Activated CD8-positive, alpha-beta T cell treated with anti-CD3 and anti-CD28 coated beads, Interleukin-2, amount 10 ng/mL, durations not matched to agents 7 days and 5 days (primary cell): ENCODE results near the gene GBF1. TPM values are rescaled to one million over a fixed set of nuclear protein-coding genes. Genes with fewer than 3 reads are reported as not detected.

Source experiments
- ATAC-seq: fragments of 150-1000 bp; cut with Tn5 transposase; one replicate; pipeline ENCODE4 v1.10.0; 2021; ENCODE audit warnings: moderate library complexity
- CTCF ChIA-PET: fragments of 350-600 bp; sonication (Branson Sonifier 250); formaldehyde crosslinking; loops from one replicate; lab custom pipeline; 2021; ENCODE audit warnings: antibody characterized with exemption; lab: Charles Lee
- POLR2A ChIA-PET: fragments of 350-600 bp; sonication (Branson Sonifier 250); formaldehyde crosslinking; loops from one replicate; lab custom pipeline; 2021; ENCODE audit warnings: antibody characterized with exemption; lab: Charles Lee
- DNase-seq: peaks from one replicate; pipeline ENCODE4 v3.0.0-alpha.2; 2020
- H3K27ac Mint-ChIP-seq: one replicate; pipeline ENCODE4 v1.8.0; 2021; ENCODE audit warnings: mild to moderate bottlenecking, mixed read lengths
- H3K27me3 Mint-ChIP-seq: one replicate; pipeline ENCODE4 v1.8.0; 2021; ENCODE audit warnings: low read depth, mixed read lengths
- H3K36me3 Mint-ChIP-seq: one replicate; pipeline ENCODE4 v1.8.0; 2021; ENCODE audit warnings: low read depth, mixed read lengths
- H3K4me1 Mint-ChIP-seq: one replicate; pipeline ENCODE4 v1.8.0; 2021; ENCODE audit warnings: low read depth, mixed read lengths
- H3K4me3 Mint-ChIP-seq: one replicate; pipeline ENCODE4 v1.8.0; 2021; ENCODE audit warnings: mild to moderate bottlenecking, mixed read lengths
- H3K9me3 Mint-ChIP-seq: one replicate; pipeline ENCODE4 v1.8.0; 2022; ENCODE audit warnings: mixed read lengths; ENCODE audit not compliant: insufficient read depth
- total RNA-seq, 2 experiments: library from RNA; stranded (reverse); gene quantifications; one replicate each; pipeline ENCODE4 v1.2.3, GENCODE V29; 2021

The GBF1 gene
- total RNA-seq, 2 experiments from 2014 or later = 39.8 to 42.9 TPM

- H3K36me3 Mint-ChIP-seq = no peaks in the 10 kb centered on the region
- no peaks in the 10 kb centered on the region for H3K9me3 Mint-ChIP-seq
- ATAC-seq (no peak), DNase-seq (no peak)
- POLR2A ChIA-PET = no interaction called here
- no peak overlapping the region for H3K4me3 Mint-ChIP-seq
- H3K4me1 Mint-ChIP-seq = peaks cover 13% of the 10 kb centered on the region
- CTCF ChIA-PET = interaction anchor here (0.7 to 23.0 kb wide), 8 partner anchors 12 to 349 kb away, joined by 3 to 742 read pairs (median 3); no protein-coding TSS in a partner anchor
- H3K27ac Mint-ChIP-seq = no peak overlapping the region
- H3K27me3 Mint-ChIP-seq = peaks cover 62% of the 10 kb centered on the region
Observed at GRCh38 chr10:102234888-102235597, 10.3 kb upstream of the GBF1 start.

GRCh38 chr10:102235598-102235920, 9.8 kb upstream of the GBF1 start:
- DNase-seq = no peak
- no peaks in the 10 kb centered on the region for H3K36me3 Mint-ChIP-seq
- H3K4me3 Mint-ChIP-seq = no peak overlapping the region
- POLR2A ChIA-PET = no interaction called here
- no peak overlapping the region for H3K27ac Mint-ChIP-seq
- peaks cover 65% of the 10 kb centered on the region for H3K27me3 Mint-ChIP-seq
- ATAC-seq = no peak
- no peaks in the 10 kb centered on the region for H3K9me3 Mint-ChIP-seq
- peaks cover 13% of the 10 kb centered on the region for H3K4me1 Mint-ChIP-seq
- CTCF ChIA-PET = interaction anchor here (0.7 to 23.0 kb wide), 4 partner anchors 46 to 164 kb away, joined by 3 to 742 read pairs (median 8); no protein-coding TSS in a partner anchor

GRCh38 chr10:102236006-102236405, 9.3 kb upstream of the GBF1 start:
- Mint-ChIP-seq H3K4me3 (no peak overlapping the region), H3K27me3 (peaks cover 68% of the 10 kb centered on the region), H3K36me3 (no peaks in the 10 kb centered on the region), H3K9me3 (no peaks in the 10 kb centered on the region), H3K4me1 (peaks cover 15% of the 10 kb centered on the region), H3K27ac (no peak overlapping the region)
- no peak for DNase-seq
- ATAC-seq = no peak
- POLR2A ChIA-PET = interaction anchor here (1.5 kb wide), 1 partner anchor 9 kb away, joined by 5 read pairs; the partner anchor contains the start of gene GBF1
- CTCF ChIA-PET = interaction anchor here (0.7 to 23.0 kb wide), 3 partner anchors 66 to 163 kb away, joined by 3 to 742 read pairs (median 6); no protein-coding TSS in a partner anchor

DNA sequence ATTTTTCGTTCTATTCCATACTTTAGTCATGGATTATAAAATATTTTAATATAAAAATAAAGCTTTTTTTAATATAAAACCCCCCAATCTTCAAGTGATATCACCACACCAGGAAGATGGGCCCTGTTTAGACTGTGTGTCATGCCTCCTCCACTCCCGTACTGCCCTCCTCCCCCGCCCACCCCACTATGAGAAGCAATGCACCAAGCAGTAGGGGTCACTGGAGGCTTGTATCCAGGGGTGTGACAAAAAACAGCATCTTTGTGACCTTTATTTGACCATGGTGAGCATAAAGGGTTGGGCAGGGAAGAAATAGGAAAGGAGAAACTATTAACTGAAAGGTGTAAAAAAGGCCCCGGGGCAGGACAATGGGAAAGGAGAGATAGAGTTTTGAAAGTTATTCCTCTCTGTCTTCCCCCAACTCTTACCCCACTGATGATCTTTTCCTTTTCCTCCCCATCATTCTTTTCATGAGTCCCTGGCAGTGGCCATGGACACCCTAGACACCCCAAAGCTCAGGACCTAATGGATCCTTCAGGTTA, 7.5 kb upstream of the GBF1 start:
- no peak for DNase-seq
- no peaks in the 10 kb centered on the region for H3K36me3 Mint-ChIP-seq
- H3K4me1 Mint-ChIP-seq = peaks cover 15% of the 10 kb centered on the region
- H3K4me3 Mint-ChIP-seq = no peak overlapping the region
- H3K27ac Mint-ChIP-seq = no peak overlapping the region
- peaks cover 71% of the 10 kb centered on the region for H3K27me3 Mint-ChIP-seq
- ATAC-seq = no peak
- ChIA-PET CTCF (interaction anchor here (0.7 to 23.0 kb wide), 4 partner anchors 7 to 162 kb away, joined by 3 to 742 read pairs (median 34); no protein-coding TSS in a partner anchor), POLR2A (interaction anchor here (1.5 kb wide), 1 partner anchor 7 kb away, joined by 5 read pairs; the partner anchor contains the start of gene GBF1)
- H3K9me3 Mint-ChIP-seq = no peaks in the 10 kb centered on the region

GRCh38 chr10:102240467-102241031, 4.8 kb upstream of the GBF1 start:
- CTCF ChIA-PET = interaction anchor here (1.1 to 23.0 kb wide), 5 partner anchors 9 to 153 kb away, joined by 5 to 742 read pairs (median 8); no protein-coding TSS in a partner anchor
- Mint-ChIP-seq H3K4me3 (peak overlapping the region; percentile 32), H3K36me3 (no peaks in the 10 kb centered on the region), H3K9me3 (no peaks in the 10 kb centered on the region), H3K27ac (no peak overlapping the region), H3K4me1 (peaks cover 24% of the 10 kb centered on the region), H3K27me3 (peaks cover 57% of the 10 kb centered on the region)
- POLR2A ChIA-PET = interaction anchor here (2.1 kb wide), 1 partner anchor 154 kb away, joined by 7 read pairs; the partner anchor contains the start of gene NFKB2
- ATAC-seq = no peak
- no peak for DNase-seq

GRCh38 chr10:102241032-102241443, 4.3 kb upstream of the GBF1 start:
- DNase-seq (no peak), ATAC-seq (no peak)
- Mint-ChIP-seq H3K27ac (no peak overlapping the region), H3K27me3 (peaks cover 52% of the 10 kb centered on the region), H3K4me3 (peak overlapping the region; percentile 55), H3K4me1 (peaks cover 24% of the 10 kb centered on the region), H3K9me3 (no peaks in the 10 kb centered on the region), H3K36me3 (no peaks in the 10 kb centered on the region)
- ChIA-PET CTCF (interaction anchor here (0.6 to 4.0 kb wide), 6 partner anchors 10 to 153 kb away, joined by 3 to 63 read pairs (median 5); no protein-coding TSS in a partner anchor), POLR2A (interaction anchor here (2.1 kb wide), 1 partner anchor 154 kb away, joined by 7 read pairs; the partner anchor contains the start of gene NFKB2)

GRCh38 chr10:102241444-102242117, 3.8 kb upstream of the GBF1 start, which contains the start of gene PITX3:
Gene PITX3 (minus strand): TSS chr10:102241512. CDS start chr10:102232080, 9,432 bp downstream.
- Mint-ChIP-seq H3K4me3 (peak within 1 kb of the TSS; percentile 68), H3K27ac (no peak within 1 kb of the TSS), H3K9me3 (no peaks in the 10 kb centered on the region), H3K36me3 (peaks cover 3% of the 10 kb centered on the region), H3K4me1 (peaks cover 30% of the 10 kb centered on the region), H3K27me3 (peaks cover 48% of the 10 kb centered on the region)
- CTCF ChIA-PET = interaction anchor here (0.6 to 4.0 kb wide), 6 partner anchors 10 to 152 kb away, joined by 3 to 63 read pairs (median 5); no protein-coding TSS in a partner anchor
- ATAC-seq = peak; percentile 60
- POLR2A ChIA-PET = interaction anchor here (2.1 kb wide), 1 partner anchor 153 kb away, joined by 7 read pairs; the partner anchor contains the start of gene NFKB2
- DNase-seq = peak; percentile 92

- ATAC-seq (no peak), DNase-seq (no peak)
- Mint-ChIP-seq H3K9me3 (no peaks in the 10 kb centered on the region), H3K4me1 (peaks cover 35% of the 10 kb centered on the region), H3K4me3 (peak overlapping the region; percentile 68), H3K27me3 (peaks cover 43% of the 10 kb centered on the region), H3K36me3 (peaks cover 3% of the 10 kb centered on the region), H3K27ac (no peak overlapping the region)
- ChIA-PET CTCF (interaction anchor here (4.0 to 9.0 kb wide), 2 partner anchors 11 kb away, joined by 63 to 113 read pairs; no protein-coding TSS in a partner anchor), POLR2A (no interaction called here)
Observed at GRCh38 chr10:102242118-102242485, 3.2 kb upstream of the GBF1 start.

- peaks cover 7% of the 10 kb centered on the region for H3K36me3 Mint-ChIP-seq
- no peaks in the 10 kb centered on the region for H3K9me3 Mint-ChIP-seq
- H3K27ac Mint-ChIP-seq = no peak overlapping the region
- H3K4me1 Mint-ChIP-seq = peaks cover 44% of the 10 kb centered on the region
- peaks cover 35% of the 10 kb centered on the region for H3K27me3 Mint-ChIP-seq
- POLR2A ChIA-PET = no interaction called here
- no peak overlapping the region for H3K4me3 Mint-ChIP-seq
- no peak for ATAC-seq
- DNase-seq = no peak
- CTCF ChIA-PET = interaction anchor here (3.0 to 9.0 kb wide), 2 partner anchors 12 to 74 kb away, joined by 15 to 113 read pairs; no protein-coding TSS in a partner anchor
Observed at GRCh38 chr10:102243309-102243708, 2.0 kb upstream of the GBF1 start.

GRCh38 chr10:102245932-102246251, 560 bp downstream of the GBF1 start:
- Mint-ChIP-seq H3K27ac (peak overlapping the region; percentile 89), H3K4me1 (peaks cover 45% of the 10 kb centered on the region), H3K4me3 (peak overlapping the region; percentile 99), H3K36me3 (peaks cover 20% of the 10 kb centered on the region), H3K27me3 (peaks cover 10% of the 10 kb centered on the region), H3K9me3 (no peaks in the 10 kb centered on the region)
- no peak for ATAC-seq
- ChIA-PET CTCF (interaction anchor here (1.1 to 9.0 kb wide), 6 partner anchors 15 to 153 kb away, joined by 3 to 113 read pairs (median 10); no protein-coding TSS in a partner anchor), POLR2A (interaction anchor here (0.7 to 1.6 kb wide), 12 partner anchors 9 to 262 kb away, joined by 3 to 14 read pairs (median 4); partner anchors contain the start of genes ELOVL3 and NFKB2)
- no peak for DNase-seq
